ENCODE results near the gene IGFBP4.
"Not testable (repeated sequence)": the region's sequence is repeated elsewhere in the genome, so short reads cannot be mapped to it uniquely, and the experiment has no call there.

IGFBP4 gene

DNA sequence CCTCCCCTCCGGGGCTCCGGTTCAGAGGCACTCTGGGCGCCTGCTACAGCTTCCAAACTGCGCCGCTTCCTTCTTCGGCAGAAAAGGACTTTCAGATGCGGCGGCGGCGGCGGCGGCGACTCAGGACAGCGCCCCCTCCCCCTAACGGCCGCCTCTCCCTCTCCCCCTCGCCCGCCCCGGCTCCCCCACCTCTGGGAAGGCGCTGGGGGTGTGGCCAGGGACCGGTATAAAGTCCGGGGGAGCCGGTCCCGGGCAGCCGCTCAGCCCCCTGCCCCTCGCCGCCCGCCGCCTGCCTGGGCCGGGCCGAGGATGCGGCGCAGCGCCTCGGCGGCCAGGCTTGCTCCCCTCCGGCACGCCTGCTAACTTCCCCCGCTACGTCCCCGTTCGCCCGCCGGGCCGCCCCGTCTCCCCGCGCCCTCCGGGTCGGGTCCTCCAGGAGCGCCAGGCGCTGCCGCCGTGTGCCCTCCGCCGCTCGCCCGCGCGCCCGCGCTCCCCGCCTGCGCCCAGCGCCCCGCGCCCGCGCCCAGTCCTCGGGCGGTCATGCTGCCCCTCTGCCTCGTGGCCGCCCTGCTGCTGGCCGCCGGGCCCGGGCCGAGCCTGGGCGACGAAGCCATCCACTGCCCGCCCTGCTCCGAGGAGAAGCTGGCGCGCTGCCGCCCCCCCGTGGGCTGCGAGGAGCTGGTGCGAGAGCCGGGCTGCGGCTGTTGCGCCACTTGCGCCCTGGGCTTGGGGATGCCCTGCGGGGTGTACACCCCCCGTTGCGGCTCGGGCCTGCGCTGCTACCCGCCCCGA, at the start of gene IGFBP4:
Gene IGFBP4, plus strand, starts transcription at position 255 of the 792 bp plus-strand sequence. Its CDS starts 286 bp downstream, at position 541.
- peak; percentile 49 for DNase-seq (ENCODE audit: low read depth)

DNA sequence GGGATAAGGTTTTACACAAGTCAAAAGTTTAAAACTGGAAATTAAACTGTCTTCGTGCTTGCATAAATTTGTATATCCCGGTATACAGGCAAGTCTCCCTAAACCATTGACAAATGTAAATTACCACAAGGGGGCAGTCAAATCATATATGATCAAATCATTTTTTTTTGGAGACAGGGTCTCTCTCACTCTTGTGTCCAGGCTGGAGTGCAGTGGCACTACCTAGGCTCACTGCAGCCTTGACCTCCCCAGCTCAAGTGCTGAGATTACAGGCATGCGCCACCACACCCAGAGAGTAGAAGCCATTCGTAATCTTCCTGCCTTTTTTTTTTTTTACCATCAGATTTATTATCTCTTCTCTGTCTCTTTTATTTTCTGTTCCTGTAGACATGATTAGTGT, 44.1 kb upstream of the IGFBP4 start:
- no peak for DNase-seq (ENCODE audit: low read depth)

DNA sequence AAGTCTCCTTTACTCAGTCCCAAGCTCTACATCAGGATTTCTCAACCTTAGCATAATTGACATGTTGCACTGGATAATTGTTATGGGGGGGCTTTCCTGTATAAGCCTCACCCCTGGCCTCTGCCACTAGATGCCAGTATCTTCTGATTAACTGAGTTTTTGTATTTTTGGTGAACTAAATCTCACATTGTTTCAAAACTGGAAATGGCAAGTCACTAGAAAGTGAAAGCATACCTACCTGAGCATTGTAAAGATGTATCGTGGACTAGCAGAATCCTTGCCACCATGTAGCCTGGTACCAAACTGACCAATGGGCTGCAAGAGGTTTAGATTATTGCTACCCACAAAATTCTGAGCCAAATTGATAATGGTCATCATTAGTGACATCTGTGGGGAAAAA, 40.6 kb upstream of the IGFBP4 start:
- DNase-seq (ENCODE audit: low read depth) = no peak

DNA sequence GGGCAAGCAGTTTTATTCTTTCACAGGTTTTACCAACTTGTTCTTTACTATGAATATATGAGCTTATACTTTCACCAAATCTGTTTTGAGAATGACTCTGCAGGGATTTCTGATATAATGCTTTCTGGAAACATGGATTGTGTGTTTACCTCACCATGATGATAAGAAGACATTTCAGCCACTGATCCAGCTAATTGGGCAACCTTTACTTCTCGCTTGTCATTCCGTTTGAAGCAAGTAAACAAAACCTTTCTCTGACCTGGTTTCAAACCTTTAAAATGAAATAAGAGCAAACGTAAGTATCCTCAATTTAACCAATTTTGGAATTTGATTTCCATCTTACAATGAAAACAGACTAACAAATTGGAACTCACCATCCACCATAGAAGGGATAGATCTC, 39.2 kb upstream of the IGFBP4 start:
- DNase-seq (ENCODE audit: low read depth) = no peak

DNA sequence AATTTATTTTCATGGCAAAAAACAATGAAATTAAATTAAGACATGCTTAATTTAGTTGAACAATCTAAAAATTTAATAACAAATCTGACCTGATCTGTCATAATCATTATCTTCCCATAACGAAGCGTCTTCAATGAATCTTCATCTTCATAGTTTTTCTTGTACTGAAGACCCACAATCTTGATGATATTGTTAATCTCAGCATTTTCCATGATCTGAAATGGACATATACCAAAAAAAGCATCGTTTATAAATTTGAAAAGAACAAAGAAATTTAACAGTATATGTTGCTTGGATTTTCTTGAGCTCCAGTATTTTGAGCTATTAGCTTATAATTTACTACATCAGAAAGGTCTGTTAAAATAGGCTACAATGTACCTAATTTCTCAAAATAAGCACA, 35.8 kb upstream of the IGFBP4 start:
- no peak for DNase-seq (ENCODE audit: low read depth)

DNA sequence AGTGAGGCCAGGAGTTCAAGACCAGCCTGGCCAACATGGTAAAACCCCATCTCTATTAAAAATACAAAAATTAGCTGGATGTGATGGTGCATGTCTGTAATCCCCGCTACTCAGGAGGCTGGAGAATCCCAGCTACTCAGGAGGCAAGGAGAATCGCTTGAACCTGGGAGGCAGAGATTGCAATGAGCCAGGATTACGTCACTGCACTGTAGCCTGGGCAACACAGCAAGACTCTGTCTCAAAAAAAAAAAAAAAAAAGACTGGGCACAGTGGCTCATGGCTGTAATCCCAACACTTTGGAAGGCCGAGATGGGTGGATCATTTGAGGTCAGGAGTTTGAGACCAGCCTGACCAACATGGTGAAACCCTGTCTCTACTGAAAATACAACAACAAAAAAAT, 33.7 kb upstream of the IGFBP4 start:
- DNase-seq (ENCODE audit: low read depth) = not testable (repeated sequence)

DNA sequence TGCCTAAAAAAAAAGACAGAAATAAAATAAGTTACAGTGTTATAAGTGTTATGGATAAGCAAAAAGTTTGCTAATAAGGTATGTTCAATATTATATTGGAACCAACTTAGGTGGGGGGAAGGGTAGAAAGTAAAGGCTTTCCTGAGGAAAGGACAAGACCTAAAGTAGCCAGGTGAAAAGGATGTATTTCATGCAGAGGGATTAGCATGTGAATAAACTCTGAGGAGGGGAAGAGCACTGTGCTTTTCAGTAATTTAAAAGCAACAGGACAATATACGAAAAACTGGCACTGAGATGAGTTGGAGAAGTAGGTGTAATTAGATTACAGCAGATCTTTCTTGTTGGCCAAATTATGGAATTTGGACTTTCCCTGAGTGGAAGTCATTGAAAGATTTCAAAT, 33.2 kb upstream of the IGFBP4 start:
- no peak for DNase-seq (ENCODE audit: low read depth)

DNA sequence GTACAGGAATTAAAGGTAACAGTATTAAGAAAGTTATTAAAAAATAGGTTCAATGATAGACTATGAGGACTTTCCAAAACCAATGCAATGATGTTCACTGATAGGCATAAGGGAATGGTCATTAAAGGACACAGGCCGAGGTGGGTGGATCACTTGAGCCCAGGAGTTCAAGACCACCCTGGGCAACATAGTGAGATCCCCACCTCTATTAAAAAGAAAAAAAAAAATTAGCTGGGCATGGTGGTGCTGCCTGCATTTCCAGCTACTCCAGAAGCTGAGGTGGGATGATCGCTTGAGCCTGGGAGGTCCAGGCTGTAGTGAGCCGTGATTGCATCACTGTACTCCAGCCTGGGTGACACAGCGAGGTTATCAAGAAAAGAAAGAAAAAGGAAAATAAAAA, 31.4 kb upstream of the IGFBP4 start:
- DNase-seq (ENCODE audit: low read depth) = no peak

DNA sequence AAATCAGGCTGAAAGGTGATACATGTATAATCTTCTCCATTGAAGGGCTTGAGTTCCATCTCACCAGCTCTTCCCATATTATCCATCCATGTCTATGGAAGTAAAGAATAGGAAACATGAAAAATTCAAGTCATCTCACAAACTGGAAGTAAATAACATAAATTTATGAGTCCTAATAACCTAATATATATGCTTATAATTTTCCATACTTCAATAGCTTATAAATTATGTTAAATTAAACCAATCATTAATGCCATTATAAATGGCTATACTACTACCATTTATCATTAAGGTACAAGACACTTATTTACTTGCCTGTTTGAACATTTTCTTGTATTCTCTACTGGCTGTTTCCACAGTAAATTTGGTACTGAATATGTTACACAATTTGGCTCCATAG, 30.4 kb upstream of the IGFBP4 start:
- DNase-seq (ENCODE audit: low read depth) = no peak

DNA sequence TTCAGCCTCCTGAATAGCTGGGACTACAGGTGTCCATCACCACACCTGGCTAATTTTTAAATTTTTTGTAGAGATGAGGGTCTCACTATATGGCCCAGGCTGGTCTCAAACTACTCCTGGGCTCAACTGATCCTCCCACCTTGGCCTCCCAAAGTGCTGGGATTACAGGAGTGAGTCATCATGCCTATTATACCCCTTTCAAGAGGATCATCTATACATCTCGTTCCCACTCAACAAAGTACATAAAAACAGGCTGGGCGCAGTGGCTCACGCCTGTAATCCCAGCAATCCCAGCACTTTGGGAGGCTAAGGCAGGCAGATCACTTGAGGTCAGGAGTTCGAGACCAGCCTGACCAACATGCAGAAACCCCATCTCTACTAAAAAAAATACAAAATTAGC, 28.9 kb upstream of the IGFBP4 start:
- not testable (repeated sequence) for DNase-seq (ENCODE audit: low read depth)

DNA sequence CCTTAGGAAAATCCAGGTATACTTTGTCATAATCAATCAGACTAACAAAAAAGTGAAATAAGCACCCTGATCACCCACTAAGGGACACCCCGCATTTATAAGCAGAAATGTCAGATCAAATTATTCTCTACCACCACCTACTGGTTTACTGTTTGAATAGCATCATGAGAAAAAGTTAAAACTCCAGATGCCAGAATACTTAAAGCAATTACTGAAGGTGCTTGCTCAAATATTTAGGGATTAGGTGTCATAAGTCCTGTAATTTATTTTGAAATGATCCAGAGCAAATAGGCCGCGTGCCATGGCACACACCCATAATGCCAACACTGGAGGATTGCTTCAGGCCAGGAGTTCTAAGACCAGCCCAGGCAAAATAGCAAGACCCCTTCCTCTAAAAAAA, 27.9 kb upstream of the IGFBP4 start:
- no peak for DNase-seq (ENCODE audit: low read depth)

DNA sequence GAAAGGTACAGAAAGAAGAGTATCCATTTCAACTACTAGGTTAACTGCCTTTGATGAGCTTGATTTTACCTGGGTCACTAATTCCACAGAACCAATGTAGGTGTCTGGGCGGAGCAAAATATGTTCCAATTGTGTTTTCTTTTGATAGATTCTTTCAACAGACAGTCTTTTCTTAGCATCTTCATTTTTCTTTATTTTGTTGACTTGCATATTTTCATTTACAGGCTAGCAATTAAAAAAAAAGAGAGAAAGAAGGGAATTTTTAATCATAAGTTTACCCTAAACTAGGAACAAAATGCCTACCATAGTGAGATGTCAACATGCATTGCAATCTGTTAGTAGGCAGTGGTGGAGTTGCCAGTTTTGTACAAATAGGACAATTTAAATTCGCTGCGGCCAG, 26.6 kb upstream of the IGFBP4 start:
- DNase-seq (ENCODE audit: low read depth) = no peak

DNA sequence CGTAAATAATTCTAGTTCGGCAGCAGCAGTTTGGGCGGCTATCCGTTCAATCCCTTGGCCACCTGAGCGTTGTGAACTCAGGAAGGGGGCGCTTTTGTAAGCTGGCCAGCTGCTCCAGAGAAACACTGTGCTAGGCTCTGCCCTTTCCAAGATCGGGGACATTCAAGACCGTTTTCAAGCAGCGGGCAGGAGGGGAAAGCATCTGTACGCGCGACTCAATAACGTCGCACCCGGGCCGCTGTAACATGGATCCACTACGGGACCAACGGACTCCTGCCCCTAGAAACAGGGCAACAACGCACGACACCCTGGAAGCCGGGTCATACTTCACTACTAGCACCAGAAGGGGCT, 26.0 kb upstream of the IGFBP4 start:
- no peak for DNase-seq (ENCODE audit: low read depth)

DNA sequence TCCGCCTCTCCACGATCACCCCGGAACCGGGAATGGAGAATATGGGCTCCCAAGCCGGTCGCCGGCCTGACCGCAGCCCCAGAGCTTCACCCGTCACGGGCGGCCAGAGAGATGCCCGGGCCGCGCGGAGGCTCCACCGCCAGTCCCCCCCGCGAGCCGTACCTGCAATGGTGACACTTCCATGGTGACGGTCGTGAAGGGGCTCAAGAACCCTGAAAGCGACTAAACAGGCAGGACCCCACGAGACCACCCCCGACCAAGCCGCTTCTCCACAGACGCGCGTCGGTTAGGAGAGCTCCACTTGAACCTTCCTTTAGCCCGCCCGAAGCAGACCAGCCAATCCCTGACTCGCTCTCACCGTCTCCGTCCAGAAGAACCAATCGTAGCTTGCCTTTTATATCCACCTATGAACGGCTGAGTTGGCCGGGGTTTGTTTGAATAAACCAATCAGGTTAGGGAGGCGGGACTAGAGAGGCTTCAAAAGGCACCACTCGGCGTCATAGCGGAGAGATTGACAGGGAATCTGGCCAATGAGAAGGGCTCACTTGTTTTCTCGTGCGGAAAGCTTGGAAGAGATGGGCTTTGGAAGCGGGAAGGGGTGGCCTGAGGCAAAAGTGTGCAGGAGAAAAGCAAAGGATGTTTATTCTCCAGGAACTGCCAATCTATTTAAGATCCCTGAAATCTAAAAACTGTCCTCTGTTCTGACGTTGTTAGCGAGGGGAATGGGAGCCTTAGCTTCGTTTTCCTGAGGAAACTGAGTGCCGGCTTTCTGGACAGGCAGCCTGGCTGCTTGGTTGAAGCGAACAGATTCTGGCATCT, 25.4 kb upstream of the IGFBP4 start, which contains the start of gene TOP2A:
Gene TOP2A, minus strand, starts transcription at position 288 of the 819 bp plus-strand sequence. Its CDS starts 105 bp downstream, at position 183.
- DNase-seq (ENCODE audit: low read depth) = peak; percentile 89

DNA sequence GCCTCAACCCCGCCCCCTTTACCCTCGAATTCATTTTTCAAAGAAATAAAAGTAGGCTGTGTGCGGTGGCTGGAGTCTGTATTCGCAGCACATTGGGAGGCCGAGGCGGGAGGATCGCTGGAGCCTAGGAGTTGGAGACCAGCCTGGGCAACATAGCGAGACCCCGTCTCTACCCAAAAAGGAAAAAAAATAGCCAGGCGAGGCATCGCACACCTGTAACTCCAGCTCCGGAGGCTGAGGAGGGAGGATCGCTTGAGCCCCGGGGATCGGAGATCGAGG, 24.9 kb upstream of the IGFBP4 start:
- no peak for DNase-seq (ENCODE audit: low read depth)

DNA sequence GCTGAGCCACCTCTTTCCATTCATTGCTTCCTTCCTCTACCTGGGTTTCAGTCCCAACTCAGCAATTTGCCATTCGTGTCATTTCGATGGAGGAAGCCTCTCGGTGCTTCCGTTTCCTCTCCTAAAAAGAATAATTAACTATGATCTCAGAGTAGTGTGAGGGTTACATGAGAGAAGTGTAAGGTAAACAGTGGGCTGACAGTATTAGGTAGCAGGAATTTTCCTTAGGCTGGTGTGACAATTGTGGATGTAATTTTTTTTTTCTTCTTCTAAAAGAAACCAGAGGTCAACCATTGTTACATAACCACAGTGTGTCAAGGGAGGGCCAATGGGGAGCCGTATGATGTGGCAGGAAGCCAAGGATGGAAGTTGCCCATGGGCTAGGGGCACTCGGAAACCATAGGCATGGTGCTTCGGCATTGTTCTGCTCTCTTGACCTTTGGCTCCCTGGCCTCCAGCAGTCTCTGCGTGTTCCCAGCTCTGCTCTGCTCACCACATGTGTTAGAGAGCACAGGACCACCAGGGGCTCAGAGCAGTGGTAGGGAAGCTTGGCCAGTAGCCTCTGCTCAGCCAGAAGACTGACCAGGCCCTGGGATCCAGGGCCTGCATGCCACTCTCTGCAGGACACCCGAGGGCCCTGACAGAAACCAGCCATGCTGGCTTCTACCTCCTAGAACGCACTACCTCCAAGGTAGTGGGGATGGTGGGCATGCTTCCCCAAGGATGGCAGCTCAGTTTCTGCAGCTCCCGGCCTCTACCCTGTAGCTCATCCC, 23.5 kb upstream of the IGFBP4 start:
- DNase-seq (ENCODE audit: low read depth) = no peak

DNA sequence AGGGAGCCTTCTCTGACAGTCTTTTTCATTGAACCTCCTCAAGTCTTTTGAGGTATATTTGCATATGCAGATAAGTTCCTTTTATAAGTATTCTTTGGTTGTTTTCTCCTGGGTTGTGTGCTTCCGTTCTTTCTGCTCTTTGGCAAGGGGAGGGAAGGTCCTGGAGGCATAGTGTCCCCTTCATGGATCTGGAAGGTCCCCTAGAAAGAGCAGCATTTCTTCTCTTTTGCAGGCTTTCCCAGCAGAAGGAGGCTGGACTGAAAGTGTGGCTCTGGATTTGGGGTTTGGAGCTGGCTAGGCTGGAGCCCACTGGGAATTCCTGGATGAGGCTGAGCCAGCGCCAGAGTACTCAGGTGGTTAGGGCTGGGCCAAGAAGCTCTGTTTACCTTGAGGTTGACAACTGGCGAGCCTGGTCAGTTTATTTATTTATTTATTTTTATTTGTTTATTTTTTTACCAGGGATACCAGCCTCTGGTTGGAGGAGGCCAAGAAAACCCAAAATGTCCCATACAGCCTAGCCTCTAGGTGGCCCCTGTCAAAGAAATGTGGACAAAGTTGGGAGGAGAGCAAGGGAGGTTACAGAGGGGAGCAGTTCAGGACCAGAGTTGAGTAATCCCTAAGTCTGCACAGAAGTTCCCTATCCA, 20.1 kb upstream of the IGFBP4 start:
- no peak for DNase-seq (ENCODE audit: low read depth)

DNA sequence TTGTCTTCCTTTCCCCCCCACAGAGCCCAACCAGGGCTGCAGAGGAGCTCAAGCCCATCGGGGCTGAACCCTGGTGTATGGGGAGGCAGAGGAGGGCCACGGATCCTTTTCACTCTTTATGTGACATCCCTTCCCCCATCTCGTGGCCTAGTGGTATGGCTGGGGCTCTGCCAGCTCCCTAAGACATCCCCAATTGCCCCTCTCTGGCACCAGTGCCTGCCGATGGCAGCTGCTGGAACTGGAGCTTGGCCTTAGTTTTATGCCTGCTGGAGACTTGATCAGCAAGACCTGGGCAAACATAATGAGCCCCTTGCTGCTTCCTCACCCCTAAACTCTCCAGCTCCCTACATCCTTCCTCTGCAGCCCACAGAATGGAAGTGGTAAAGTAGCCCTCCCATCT, 17.5 kb upstream of the IGFBP4 start:
- no peak for DNase-seq (ENCODE audit: low read depth)

DNA sequence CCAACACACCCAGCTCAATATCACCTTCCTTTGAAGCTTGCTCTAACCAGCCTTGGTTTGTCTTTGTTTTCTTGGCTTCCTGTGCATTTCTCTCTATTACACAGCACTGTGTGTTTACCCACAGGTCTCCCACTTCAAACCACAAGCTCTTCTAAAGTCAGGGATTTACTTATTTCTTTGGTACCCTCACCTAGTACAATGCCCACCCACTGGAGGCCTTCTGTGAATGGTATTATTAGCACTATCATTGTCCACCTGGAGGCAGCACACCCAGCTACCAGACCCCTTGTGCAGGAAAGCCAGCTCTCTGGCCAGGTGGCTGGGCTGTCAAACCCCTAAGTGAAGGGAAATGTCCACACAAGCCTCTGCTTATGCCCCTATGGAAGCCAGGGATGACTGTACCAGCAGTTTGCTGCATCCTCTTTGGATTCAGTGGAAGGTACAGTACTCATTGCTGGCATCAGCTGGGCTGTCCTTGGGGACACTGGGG, 16.2 kb upstream of the IGFBP4 start:
- no peak for DNase-seq (ENCODE audit: low read depth)

DNA sequence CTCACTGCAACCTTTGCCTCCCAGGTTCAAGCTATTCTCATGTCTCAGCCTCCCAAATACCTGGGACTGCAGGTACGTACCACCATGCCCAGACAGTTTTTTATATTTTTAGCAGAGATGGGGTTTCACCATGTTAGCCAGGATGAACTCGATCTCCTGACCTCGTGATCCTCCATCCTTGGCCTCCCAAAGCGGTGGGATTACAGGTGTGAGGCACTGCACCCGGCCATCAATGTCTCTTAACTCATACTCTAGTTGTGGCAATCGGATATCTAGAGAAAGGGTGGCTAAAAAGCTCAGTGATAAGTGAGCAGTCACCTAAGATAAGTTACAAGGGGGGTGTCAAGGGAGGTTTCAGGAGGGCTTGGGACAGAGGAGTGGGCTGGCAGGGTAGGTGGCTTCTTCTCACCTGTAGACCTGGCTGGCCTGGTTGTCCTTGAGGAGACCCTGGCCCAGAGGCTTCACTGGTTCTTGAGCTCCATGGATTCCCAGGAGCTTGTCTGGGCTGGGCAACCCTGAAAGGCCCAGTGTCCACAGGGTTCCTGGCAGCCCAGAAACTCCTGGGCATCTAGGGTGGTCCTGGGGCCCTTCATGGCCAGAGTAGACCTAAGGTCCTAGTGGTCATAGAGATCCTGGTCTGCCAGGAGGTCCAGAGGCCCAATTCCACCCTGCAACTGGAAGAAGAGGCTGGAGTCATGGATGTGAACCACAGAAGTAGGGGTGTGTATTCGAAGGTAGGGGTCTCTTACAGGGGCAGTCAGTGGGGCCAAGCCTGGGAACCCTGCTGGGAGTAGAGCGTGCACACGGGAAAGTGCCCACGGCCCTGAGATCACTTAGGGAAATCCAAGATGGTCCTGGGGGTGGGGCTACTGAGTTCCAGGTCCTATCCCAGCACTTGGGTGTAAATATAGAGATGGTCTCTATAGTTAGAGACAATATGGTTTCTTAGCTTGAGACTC, 12.7 kb upstream of the IGFBP4 start:
- DNase-seq (ENCODE audit: low read depth) = no peak

DNA sequence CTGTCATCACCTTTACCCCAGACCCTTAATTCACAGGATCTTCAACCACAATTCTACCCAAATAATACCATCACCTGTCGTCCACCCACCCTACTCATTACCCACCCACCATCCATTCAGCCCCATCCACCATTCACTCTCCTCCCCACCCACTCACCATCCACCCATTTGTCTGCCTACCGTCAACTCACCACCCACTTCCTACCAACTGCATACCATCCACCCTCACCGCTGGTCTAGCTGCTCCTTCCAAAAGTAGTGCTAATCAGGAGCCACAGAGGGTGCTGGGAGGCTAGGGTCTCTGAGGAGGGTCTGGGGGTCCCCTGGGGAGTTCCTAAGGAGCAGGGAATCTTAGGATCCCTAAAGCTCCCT, 12.0 kb upstream of the IGFBP4 start:
- no peak for DNase-seq (ENCODE audit: low read depth)

All from stimulated activated CD4-positive, alpha-beta T cell treated with anti-CD3 and anti-CD28 coated beads, Interleukin-2, amount 100 ng/mL, for 4 hours (primary cell).